ENCODE results near the gene DNAJC24. TPM values are rescaled to one million over a fixed set of nuclear protein-coding genes. Genes with fewer than 3 reads are reported as not detected.
A peak's percentile ranks its signal among the peaks of the same experiment; 100 is the strongest.

Gene DNAJC24
- 8.2 and 16.1 TPM in 2 replicates for total RNA-seq (2012; rRNA removed)
- polyA plus RNA-seq (2012; rRNA removed) = 8.1 and 8.9 TPM in 2 replicates
- 1.5 and 2.4 TPM in 2 replicates for polyA plus RNA-seq (2012; cell fraction: cytosol; rRNA removed)
- polyA plus RNA-seq (2012; cell fraction: nucleus; rRNA removed; ENCODE audit: low replicate concordance) = 4.2 and 17.0 TPM in 2 replicates
- percentile 70 among the genes with signal in this experiment for Bru-seq, nascent RNA
- percentile 62 among the genes with signal in this experiment for BruChase-seq, experiment 1, labeled RNA remaining after a 6-hour chase
- BruChase-seq, experiment 2, labeled RNA remaining after a 2-hour chase = percentile 67 among the genes with signal in this experiment
- long read RNA-seq, partial matches to known transcripts = 0 of 4 reads
- long read RNA-seq, other reads (novel, unspliced or antisense) = 4 of 4 reads

GRCh38 chr11:31369348-31370329, at the start of gene DNAJC24, which contains the start of gene DCDC1:
TSS of gene DNAJC24 (plus strand) at chr11:31369860. CDS start at chr11:31370749, 889 bp downstream.
TSS of gene DCDC1 (minus strand) at chr11:31369739. CDS start at chr11:31328280, 41,459 bp downstream.
- H3K36me3 ChIP-seq (ENCODE audit: control insufficient read depth, insufficient read depth, low read length) = no peaks in the 10 kb centered on the region
- intact Hi-C loops (cut with micrococcal nuclease) = loop anchor here (1.0 kb wide), 1 partner anchor 43 kb away; no protein-coding TSS in a partner anchor
- H2BK5ac ChIP-seq (ENCODE audit: low read depth, low read length, poor library complexity, severe bottlenecking) = peak within 1 kb of the TSS; percentile 9
- H3K4me2 ChIP-seq (ENCODE audit: low read depth, low read length) = peak within 1 kb of the TSS; percentile 83
- dilution Hi-C loops (cut with HindIII; ENCODE audit: low sequenced_read_pairs, unreplicated experiment) = no loop called here
- H3K18ac ChIP-seq (ENCODE audit: low read depth, low read length) = 0 out of 2 replicates have a peak within 1 kb of the TSS, but pooled peaks have one; percentile 4
- no TSS peak for BruUV-seq (replicated peaks)
- H3K56ac ChIP-seq (ENCODE audit: extremely low read depth, insufficient read depth, low read length) = peak within 1 kb of the TSS; percentile 70
- H3K27ac ChIP-seq (ENCODE audit: insufficient read depth, low read length) = peak within 1 kb of the TSS; percentile 69
- H4K91ac ChIP-seq (ENCODE audit: insufficient read depth, low read depth, low read length) = peak within 1 kb of the TSS; percentile 44; the same call in 1 of the 2 replicates
- H3K9ac ChIP-seq (ENCODE audit: low read depth, low read length) = peak within 1 kb of the TSS; percentile 90
- peak within 1 kb of the TSS; percentile 64 for H3K4me3 ChIP-seq (ENCODE audit: insufficient read depth, low read depth, low read length)
- H3K14ac ChIP-seq (replicated peaks; ENCODE audit: low read depth, low read length) = peak within 1 kb of the TSS; percentile 86
- peaks cover 8 to 15% of the 10 kb centered on the region in 2 experiments; a peak in 1 of 4 replicates for H3K79me1 ChIP-seq (ENCODE audit: low read depth in 1 of 2, low read length in 2 of 2)
- CTCF ChIA-PET = interaction anchor here (0.6 to 0.8 kb wide), 5 partner anchors 16 to 975 kb away, joined by 3 read pairs; no protein-coding TSS in a partner anchor
- H3K9me3 ChIP-seq (ENCODE audit: control insufficient read depth, insufficient read depth, low read length) = no peaks in the 10 kb centered on the region
- no peak within 1 kb of the TSS for H2BK20ac ChIP-seq (ENCODE audit: low read depth, low read length)
- no peaks in the 10 kb centered on the region for H3K4me1 ChIP-seq (ENCODE audit: control insufficient read depth, insufficient read depth, low read length)
- H2AK9ac ChIP-seq (replicated peaks; ENCODE audit: low read depth, low read length, poor library complexity) = peak within 1 kb of the TSS; percentile 60
- H3K4ac ChIP-seq (ENCODE audit: low read depth, low read length) = peak within 1 kb of the TSS; percentile 86
- H2AK5ac ChIP-seq (ENCODE audit: low read depth, low read length) = no peak within 1 kb of the TSS
- no peak within 1 kb of the TSS; the same call in 2 of the 3 replicates for H2BK15ac ChIP-seq (ENCODE audit: low read depth, low read length)
- no peak within 1 kb of the TSS for H2BK120ac ChIP-seq (ENCODE audit: low read depth, low read length)
- peak within 1 kb of the TSS; percentile 93 for H2AFZ ChIP-seq (replicated peaks; ENCODE audit: low read length, poor library complexity)
- in situ Hi-C loops (cut with MboI; ENCODE audit: low sequenced_read_pairs) = no loop called here
- peak within 1 kb of the TSS; percentile 56 for H4K5ac ChIP-seq (ENCODE audit: low read depth, low read length)
- POLR2A ChIA-PET (ENCODE audit: unreplicated experiment) = interaction anchor here (0.5 to 0.6 kb wide), 2 partner anchors 605 to 667 kb away, joined by 3 to 4 read pairs; no protein-coding TSS in a partner anchor
- DNase-seq (peak; percentile 91), ATAC-seq (ENCODE audit: low read depth) (peak; percentile 100)
- WGBS, 2 experiments (ENCODE audit: extremely low coverage in 2 of 2, insufficient read length in 1 of 2) = 0% methylated on average over 13 of the region's 53 CpGs; no CpG with 5 or more reads in 1 of the 2 experiments
- TF ChIP-seq ELK1 (IDR thresholded peaks at IDR 0.05; ENCODE audit: borderline replicate concordance, low read depth, low read length) = no peak
- TF ChIP-seq POLR2A (IDR thresholded peaks at IDR 0.05; ENCODE audit: low read depth, low read length) = peak; percentile 56; the same call in 1 of the 2 replicates
- TF ChIP-seq SMC3 (IDR thresholded peaks at IDR 0.05; ENCODE audit: low read depth, low read length) = 0 out of 2 replicates have a peak, but pooled peaks have one; percentile 4
- TF ChIP-seq CTCF (conservative IDR thresholded peaks at IDR 0.05; ENCODE audit: low read depth, low read length) = no peak
- TF ChIP-seq MXI1 (IDR thresholded peaks at IDR 0.05; ENCODE audit: borderline replicate concordance, low read depth, low read length) = peak; percentile 71; the same call in 1 of the 2 replicates
- peak; percentile 76; the same call in 1 of the 2 replicates for TF ChIP-seq MAZ (IDR thresholded peaks at IDR 0.05; ENCODE audit: borderline replicate concordance, low read depth, low read length)
- H4K8ac ChIP-seq (ENCODE audit: low read depth in 2 of 2, low read length in 2 of 2) = peak within 1 kb of the TSS; percentile 89 to 96
- no peaks in the 10 kb centered on the region for H4K20me1 ChIP-seq (ENCODE audit: insufficient read depth, low read length)
- peak within 1 kb of the TSS; percentile 73 for H3K23ac ChIP-seq (ENCODE audit: low read depth, low read length)
- H3K27me3 ChIP-seq (ENCODE audit: control insufficient read depth, insufficient read depth, low read length) = no peaks in the 10 kb centered on the region
- no peaks in the 10 kb centered on the region for H3K9me1 ChIP-seq (ENCODE audit: insufficient read depth, low read length)

Measured in IMR-90 (cell line).